Thoracic aorta (tissue), 2 donors: ENCODE results near the gene ST6GAL1. TPM values are rescaled to one million over a fixed set of nuclear protein-coding genes. Genes with fewer than 3 reads are reported as not detected.

Experiments
- ATAC-seq: fragments of 150-250 bp; one replicate; pipeline ENCODE4 v1.8.0; 2017; ENCODE audit warnings: low read depth; ENCODE audit not compliant: insufficient number of reproducible peaks, low FRiP score
- DNase-seq: peaks from one replicate; pipeline ENCODE4 v3.0.0-alpha.2; 2020; ENCODE audit warnings: low spot score
- H3K27ac ChIP-seq, 2 donors: fragments of 200-600 bp; sonication (generic); 1 replicate in 1 of 2; 2 replicates in 1 of 2; pipeline ENCODE4 v1.5.1; 2016; ENCODE audit warnings: mild to moderate bottlenecking in 2 of 2, moderate library complexity in 2 of 2
- H3K27me3 ChIP-seq: fragments of 200-600 bp; sonication (generic); replicated peaks from 2 replicates; pipeline ENCODE4 v1.6.0; 2016; ENCODE audit warnings: mild to moderate bottlenecking; ENCODE audit not compliant: insufficient read depth
- H3K36me3 ChIP-seq: fragments of 200-600 bp; sonication (generic); one replicate; pipeline ENCODE4 v1.5.1; 2016
- H3K4me1 ChIP-seq, 2 donors: fragments of 200-600 bp; sonication (generic); 1 replicate in 1 of 2; 2 replicates in 1 of 2; pipeline versions ENCODE4 v1.5.1 to v1.6.0; 2016; ENCODE audit warnings: low read depth in 2 of 2, mild to moderate bottlenecking in 1 of 2; ENCODE audit not compliant: control insufficient read depth in 1 of 2
- H3K4me3 ChIP-seq: fragments of 200-600 bp; sonication (generic); 2 replicates; pipeline ENCODE4 v1.5.1; 2016; ENCODE audit warnings: mild to moderate bottlenecking
- H3K9me3 ChIP-seq: fragments of 200-600 bp; sonication (generic); 2 replicates; pipeline ENCODE4 v1.5.1; 2016
- total RNA-seq, 2 donors: library from RNA; depleted of rRNA; stranded (reverse); fragments of >200 nt; gene quantifications; one replicate each; pipeline versions ENCODE4 v1.1.0 to v1.2.3, GENCODE V29; 2016
- TF ChIP-seq, protein P1 (sequence below): fragments of 200-600 bp; sonication (generic); IDR thresholded peaks from one replicate; pipeline ENCODE4 v1.5.1; 2019; ENCODE audit warnings: antibody characterized with exemption

The ST6GAL1 gene
- total RNA-seq, 2 donors from 2014 or later, result 89.5 to 141 TPM

DNA sequence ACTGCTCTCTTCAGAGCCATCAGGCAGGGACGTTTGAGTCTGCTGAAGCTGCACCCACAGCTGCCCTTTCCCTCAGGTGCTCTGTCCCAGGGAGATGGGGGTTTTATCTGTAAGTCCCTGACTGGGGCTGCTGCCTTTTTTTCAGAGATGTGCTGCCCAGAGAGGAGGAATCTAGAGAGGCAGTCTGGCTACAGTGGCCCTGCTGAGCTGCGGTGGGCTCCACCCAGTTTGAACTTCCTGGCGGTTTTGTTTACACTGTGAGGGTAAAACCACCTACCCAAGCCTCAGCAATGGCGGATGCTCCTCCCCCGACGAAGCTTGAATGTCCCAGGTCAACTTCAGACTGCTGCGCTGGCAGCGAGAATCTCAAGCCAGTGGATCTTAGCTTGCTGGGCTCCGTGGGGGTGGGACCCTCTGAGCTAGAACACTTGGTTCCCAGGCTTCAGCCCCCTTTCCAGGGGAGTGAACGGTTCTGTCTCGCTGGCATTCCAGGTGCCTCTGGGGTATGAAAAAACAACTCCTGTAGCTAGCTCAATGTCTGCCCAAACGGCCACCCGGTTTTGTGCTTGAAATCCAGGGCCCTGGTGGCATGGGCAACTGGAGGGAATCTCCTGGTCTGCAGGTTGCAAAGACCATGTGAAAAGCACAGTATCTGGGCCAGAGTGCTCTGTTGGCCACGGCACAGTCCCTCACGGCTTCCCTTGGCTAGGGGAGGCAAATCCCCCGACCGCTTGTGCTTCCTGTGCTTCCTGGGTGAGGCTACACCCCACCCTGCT, 21.1 kb upstream of the ST6GAL1 start:
- Histone ChIP-seq H3K27ac (no peak overlapping the region), H3K4me3 (no peak overlapping the region), H3K27me3 (no peaks in the 10 kb centered on the region), H3K9me3 (no peaks in the 10 kb centered on the region), H3K36me3 (no peaks in the 10 kb centered on the region), H3K4me1 (no peaks in the 10 kb centered on the region)
- no peak for ATAC-seq
- no peak for DNase-seq
- TF ChIP-seq, protein P1, sequence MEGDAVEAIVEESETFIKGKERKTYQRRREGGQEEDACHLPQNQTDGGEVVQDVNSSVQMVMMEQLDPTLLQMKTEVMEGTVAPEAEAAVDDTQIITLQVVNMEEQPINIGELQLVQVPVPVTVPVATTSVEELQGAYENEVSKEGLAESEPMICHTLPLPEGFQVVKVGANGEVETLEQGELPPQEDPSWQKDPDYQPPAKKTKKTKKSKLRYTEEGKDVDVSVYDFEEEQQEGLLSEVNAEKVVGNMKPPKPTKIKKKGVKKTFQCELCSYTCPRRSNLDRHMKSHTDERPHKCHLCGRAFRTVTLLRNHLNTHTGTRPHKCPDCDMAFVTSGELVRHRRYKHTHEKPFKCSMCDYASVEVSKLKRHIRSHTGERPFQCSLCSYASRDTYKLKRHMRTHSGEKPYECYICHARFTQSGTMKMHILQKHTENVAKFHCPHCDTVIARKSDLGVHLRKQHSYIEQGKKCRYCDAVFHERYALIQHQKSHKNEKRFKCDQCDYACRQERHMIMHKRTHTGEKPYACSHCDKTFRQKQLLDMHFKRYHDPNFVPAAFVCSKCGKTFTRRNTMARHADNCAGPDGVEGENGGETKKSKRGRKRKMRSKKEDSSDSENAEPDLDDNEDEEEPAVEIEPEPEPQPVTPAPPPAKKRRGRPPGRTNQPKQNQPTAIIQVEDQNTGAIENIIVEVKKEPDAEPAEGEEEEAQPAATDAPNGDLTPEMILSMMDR, result no peak

DNA sequence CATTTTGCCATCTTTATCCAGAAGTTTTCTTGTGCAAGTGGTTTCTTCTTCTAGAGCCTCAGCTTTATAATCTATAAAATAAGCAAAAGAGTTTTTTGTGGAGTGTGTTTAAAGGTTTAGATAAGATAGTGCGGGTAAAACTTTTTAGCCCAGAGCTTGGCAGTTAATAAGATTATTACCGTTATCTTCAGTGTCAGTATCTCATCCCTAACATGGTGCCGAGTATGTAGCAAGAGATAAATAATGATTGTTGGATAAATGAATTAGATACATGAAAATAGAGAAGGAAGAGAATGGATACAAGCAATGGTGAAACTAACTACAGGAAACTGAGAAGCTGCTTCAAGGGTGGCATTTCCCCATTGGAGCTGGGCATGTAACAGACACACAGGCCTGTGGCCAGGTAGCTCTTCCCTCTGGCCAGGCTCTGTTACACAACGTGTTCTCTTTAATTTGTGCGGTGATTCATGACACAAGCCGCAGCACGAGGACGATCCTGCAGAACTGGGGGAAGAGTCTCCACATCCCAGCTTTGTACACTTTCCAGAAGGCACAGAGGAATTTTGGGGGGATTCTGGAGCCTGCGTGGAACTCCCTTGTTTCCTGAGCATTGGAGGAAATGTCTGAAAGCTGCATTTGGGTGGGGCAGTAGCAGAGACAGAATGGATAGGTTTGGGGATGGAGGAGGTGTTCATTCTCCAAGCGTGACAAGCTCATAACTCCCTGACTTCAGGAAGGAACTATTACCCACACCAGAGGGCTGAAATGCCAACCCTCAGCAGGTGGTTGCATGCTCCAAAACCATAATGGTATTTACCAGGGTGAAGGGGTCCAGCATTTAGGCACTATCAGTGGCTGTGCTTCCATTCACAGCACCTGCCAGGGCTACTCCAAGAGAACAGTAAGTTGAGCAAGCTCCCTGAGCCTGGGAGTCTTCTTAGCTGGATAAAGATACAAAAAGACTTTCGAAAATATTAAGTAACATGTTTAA, 14.2 kb upstream of the ST6GAL1 start:
- Histone ChIP-seq H3K4me3 (no peak overlapping the region), H3K9me3 (no peaks in the 10 kb centered on the region), H3K27me3 (no peaks in the 10 kb centered on the region), H3K4me1 (no peaks in the 10 kb centered on the region), H3K27ac (no peak overlapping the region), H3K36me3 (no peaks in the 10 kb centered on the region)
- TF ChIP-seq, protein P1, result no peak
- ATAC-seq (no peak), DNase-seq (no peak)

DNA sequence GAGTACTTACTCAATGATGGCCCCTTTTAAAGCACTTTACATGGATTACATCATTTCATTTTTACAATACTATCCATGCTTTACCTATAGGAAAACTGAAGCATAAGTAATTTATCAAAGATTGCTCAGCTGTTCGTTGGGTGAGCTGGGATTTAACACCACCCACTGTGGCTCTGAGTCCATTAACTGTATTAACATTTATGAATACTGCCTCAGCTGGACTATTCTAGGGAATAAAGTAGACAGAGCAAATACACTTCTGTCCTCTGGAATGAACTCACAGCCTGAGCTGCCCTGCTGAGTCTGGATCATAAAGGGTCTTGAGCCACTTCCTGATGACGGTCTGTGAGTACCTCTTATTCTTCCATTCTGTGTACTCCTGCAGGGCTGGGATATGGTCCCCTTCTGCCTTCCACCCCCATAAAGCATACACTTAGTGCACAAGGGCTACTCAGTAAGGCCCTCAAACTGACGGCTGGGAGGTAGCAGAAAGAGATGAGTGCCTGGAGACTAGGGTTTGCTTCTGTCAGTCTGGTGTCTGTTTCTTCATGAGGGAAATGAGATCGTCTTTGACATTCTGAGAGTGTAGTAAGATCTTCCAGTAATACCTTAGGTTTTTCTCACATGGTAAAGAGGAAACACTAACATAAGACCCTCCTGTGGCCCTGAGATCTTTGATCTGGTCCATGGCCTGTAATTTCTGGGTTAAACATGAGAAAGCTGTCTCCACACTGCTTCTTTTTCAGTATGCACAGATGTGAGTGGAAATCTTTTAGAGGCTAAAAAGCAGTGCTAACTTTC, 12.6 kb upstream of the ST6GAL1 start:
- no peak overlapping the region for H3K27ac ChIP-seq
- no peaks in the 10 kb centered on the region for H3K27me3 ChIP-seq
- no peak for ATAC-seq
- DNase-seq, result no peak
- no peaks in the 10 kb centered on the region for H3K9me3 ChIP-seq
- TF ChIP-seq, protein P1, result no peak
- no peaks in the 10 kb centered on the region for H3K36me3 ChIP-seq
- no peaks in the 10 kb centered on the region for H3K4me1 ChIP-seq
- no peak overlapping the region for H3K4me3 ChIP-seq

DNA sequence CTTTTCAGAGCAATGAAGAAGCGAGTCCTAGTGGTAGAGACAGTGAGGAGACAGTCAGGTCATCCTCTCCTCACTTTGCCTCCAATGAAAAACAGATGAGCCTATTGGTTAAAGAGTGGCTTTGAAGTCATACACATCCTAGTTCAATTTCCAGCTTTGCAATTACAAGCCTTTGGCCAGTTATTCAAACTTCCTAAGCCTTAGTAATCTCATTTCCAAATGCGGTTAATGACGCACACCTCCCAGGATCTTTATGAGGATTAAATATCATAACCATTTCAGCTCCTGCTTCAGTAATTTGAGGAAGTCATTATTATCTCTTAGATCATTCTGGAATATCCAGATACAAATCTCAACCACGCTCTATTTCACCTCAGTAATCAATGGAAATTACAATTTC, 10.0 kb upstream of the ST6GAL1 start:
- Histone ChIP-seq H3K4me1 (no peaks in the 10 kb centered on the region), H3K9me3 (no peaks in the 10 kb centered on the region), H3K4me3 (no peak overlapping the region), H3K36me3 (no peaks in the 10 kb centered on the region), H3K27me3 (no peaks in the 10 kb centered on the region), H3K27ac (no peak overlapping the region)
- ATAC-seq (no peak), DNase-seq (no peak)
- TF ChIP-seq, protein P1, result no peak
